Endothelial cell of coronary artery (primary cell): ENCODE measurements around the gene FBXO45. TPM values are rescaled to one million over a fixed set of nuclear protein-coding genes. Genes with fewer than 3 reads are reported as not detected.

ENCODE experiments used
- total RNA-seq: library from RNA; depleted of rRNA; stranded (reverse); fragments of >200 nt; gene quantifications from 2 replicates; pipeline ENCODE4 v1.2.3, GENCODE V29; 2014

Gene FBXO45, protein sequence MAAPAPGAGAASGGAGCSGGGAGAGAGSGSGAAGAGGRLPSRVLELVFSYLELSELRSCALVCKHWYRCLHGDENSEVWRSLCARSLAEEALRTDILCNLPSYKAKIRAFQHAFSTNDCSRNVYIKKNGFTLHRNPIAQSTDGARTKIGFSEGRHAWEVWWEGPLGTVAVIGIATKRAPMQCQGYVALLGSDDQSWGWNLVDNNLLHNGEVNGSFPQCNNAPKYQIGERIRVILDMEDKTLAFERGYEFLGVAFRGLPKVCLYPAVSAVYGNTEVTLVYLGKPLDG
- 13.4 and 14.0 TPM in 2 replicates for total RNA-seq

DNA sequence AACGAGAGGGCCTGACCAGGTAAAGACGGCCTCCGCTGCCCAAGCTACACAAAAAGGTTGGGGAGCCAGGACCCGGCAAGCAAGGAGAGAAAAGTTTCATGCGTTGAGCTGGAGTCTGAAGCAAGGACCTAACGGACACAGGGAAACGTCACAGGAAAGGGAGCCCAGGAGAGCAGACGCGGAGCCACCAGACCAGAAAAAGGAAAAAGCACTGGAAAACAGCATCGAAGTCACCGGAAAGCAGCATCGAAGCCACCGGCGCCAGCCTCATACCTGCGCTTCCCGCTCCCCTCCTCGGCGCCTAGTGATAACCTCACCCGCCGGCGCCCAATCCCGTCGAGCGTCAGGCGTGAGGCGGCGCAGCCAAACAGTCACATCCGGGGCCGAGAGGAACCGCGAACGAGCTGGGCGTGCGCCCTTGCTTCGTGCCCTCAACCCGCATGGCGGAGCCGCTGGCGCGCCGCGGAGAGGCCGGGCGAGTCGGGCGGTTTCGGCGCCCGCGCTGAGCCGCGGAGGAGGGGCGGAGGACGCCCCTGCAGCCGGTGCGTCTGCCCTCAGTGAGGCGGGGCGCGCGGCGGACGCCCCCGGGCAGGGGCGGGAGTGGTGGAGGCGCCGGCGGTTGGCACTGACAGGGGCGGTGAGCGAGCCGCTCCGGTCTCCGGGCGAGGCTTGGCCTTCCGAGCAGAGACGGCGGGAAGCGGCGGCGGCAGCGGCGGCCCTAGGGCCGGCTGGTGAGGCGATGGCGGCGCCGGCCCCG, at the start of gene FBXO45, which contains the start of gene WDR53:
FBXO45 (plus strand) TSS at position 415 of the 757 bp plus-strand sequence; CDS start at position 740, 325 bp downstream.
WDR53 (minus strand) TSS at position 309 of the 757 bp plus-strand sequence. CDS start 7,079 bp downstream, outside the sequence.

Other genes starting within 250 kb of the FBXO45 start
- under 0.01 TPM in 1 of 2 replicates, not detected in the other for gene TM4SF19, start 230.3 kb upstream of the FBXO45 start, total RNA-seq
- 15.6 and 20.8 TPM in 2 replicates for gene UBXN7, start 136.2 kb upstream of the FBXO45 start, total RNA-seq
- 21.6 and 24.6 TPM in 2 replicates for gene RNF168, start 64.9 kb upstream of the FBXO45 start, total RNA-seq
- gene SMCO1, start 53.3 kb upstream of the FBXO45 start, total RNA-seq: not detected in 2 replicates
- gene WDR53, start 106 bp upstream of the FBXO45 start, total RNA-seq: 8.1 and 9.4 TPM in 2 replicates
- 1.9 and 5.2 TPM in 2 replicates for gene NRROS, start 71.0 kb downstream of the FBXO45 start, total RNA-seq
- 1.3 and 2.4 TPM in 2 replicates for gene CEP19, start 143.6 kb downstream of the FBXO45 start, total RNA-seq
- 12.7 and 14.2 TPM in 2 replicates for gene PIGX, start 143.7 kb downstream of the FBXO45 start, total RNA-seq
- gene PAK2, start 171.2 kb downstream of the FBXO45 start, total RNA-seq: 49.3 and 72.7 TPM in 2 replicates